GM12875 (cell line): ENCODE data around the gene PARD3.

Experiments
- H3K4me3 ChIP-seq: one replicate; pipeline ENCODE4 v1.5.1; 2011; ENCODE audit warnings: low read depth, low read length, control low read depth
- CTCF ChIP-seq: IDR thresholded peaks from 2 replicates; pipeline ENCODE4 v1.5.1; 2011; ENCODE audit warnings: low read depth, mild to moderate bottlenecking, control low read depth, inconsistent platforms, low read length, moderate library complexity, borderline replicate concordance; ENCODE audit not compliant: insufficient read depth

PARD3 gene

GRCh38 chr10:34606890-34607289, 208.2 kb downstream of the PARD3 start:
- no peak overlapping the region for H3K4me3 ChIP-seq
- no peak for TF ChIP-seq CTCF

DNA sequence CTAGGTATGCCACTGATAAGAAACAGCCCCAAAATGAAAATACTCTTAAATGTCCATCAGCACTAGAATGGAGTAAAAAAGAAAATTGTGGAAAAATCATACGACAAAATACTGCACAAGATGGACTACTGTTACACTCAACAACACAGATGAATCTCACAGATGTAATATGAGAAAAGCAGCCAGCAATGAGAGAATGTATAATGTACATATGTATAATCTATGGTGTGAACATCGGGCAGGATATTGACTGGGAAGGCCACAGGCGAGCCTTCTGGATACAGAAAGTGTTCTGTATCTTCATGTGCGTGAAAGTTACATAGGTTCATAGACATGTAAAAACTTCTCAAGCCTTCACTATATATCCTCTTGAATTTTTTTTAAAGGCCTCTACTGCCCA, 212.6 kb downstream of the PARD3 start:
- no peak overlapping the region for H3K4me3 ChIP-seq
- TF ChIP-seq CTCF = no peak

DNA sequence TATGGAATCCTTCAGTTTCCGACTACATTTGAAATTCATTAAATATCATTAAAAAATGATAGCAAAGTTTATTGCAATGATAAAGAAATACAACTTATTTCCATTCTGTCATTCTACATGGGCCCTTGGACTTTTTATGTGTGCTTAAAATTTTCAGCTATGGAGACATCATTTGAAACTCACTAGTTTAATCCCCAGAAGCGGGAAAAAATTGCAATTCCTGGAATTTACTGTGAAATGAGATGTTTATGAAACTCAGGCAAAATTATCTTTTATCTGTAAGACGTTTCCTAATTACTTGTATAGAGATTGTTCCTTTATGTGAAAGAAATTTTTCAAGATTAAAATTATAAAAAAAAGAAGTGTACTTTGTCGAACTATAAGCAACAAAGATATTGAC, 213.4 kb downstream of the PARD3 start:
- no peak overlapping the region for H3K4me3 ChIP-seq
- TF ChIP-seq CTCF = no peak

- TF ChIP-seq CTCF = no peak
- no peak overlapping the region for H3K4me3 ChIP-seq
These were observed 215.9 kb downstream of the PARD3 start for GRCh38 chr10:34599026-34599795.

GRCh38 chr10:34596351-34596750, 218.7 kb downstream of the PARD3 start:
- H3K4me3 ChIP-seq = no peak overlapping the region
- TF ChIP-seq CTCF = no peak

DNA sequence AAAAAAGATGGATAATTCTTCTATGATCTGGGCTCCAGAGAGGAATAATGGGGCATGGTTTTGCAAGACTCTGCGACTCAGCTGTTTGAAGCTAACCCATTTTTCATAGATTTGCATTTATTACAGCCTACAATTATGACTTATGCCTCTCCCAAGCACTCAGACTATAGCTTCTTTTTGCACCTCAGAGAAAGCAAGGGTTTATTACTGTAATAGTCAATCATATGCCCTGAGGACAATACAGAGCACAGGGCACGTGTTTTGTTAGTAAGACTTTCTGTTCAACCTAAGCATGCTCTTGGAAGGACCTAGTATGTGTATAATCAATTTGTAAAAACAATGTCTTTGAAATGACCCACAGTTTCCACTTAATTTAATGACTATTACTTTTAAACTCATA, 221.2 kb downstream of the PARD3 start:
- H3K4me3 ChIP-seq = no peak overlapping the region
- no peak for TF ChIP-seq CTCF

GRCh38 chr10:34593374-34593890, 221.7 kb downstream of the PARD3 start:
- H3K4me3 ChIP-seq = no peak overlapping the region
- TF ChIP-seq CTCF = no peak
